ENCODE measurements around the gene CLDN6. TPM values are rescaled to one million over a fixed set of nuclear protein-coding genes. Genes with fewer than 3 reads are reported as not detected.
A peak's percentile ranks its signal among the peaks of the same experiment; 100 is the strongest.

Gene CLDN6
- total RNA-seq, 1 experiment from 2014 or later = not detected

GRCh38 chr16:2987833-2988232 lies 30.1 kb downstream of the CLDN6 start:
- no peak for DNase-seq (ENCODE audit: low read depth)

- no peak for DNase-seq (ENCODE audit: low read depth)
Measured at GRCh38 chr16:2987286-2987685, 30.7 kb downstream of the CLDN6 start.

DNA sequence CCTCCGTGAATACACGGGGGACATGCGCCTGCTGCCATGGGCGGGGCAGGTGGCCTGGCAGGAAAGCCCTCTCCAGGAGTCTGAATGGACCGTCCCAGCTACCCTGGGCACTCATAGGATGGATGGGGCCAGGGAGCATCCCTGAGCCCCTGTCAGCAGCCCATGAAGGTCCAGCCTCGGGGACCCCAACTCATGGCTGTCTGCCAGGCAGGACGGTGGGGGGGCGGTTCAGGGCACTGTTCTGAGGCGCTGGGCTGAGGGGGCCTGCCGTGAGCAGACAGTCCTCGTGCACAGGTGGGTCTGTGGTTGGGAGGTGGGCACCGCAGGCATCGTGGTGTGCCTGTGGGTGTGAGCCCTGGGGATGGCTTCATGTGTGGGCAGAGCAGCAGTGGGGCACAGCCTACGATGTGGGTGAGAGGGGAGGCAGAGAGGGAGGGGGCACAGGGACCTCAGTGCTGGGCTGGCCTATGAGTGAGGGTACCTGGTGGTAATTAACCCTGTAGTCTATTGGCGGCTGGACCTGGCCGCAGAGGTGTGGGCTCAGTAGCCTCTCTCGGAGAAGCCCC lies 31.3 kb downstream of the CLDN6 start:
- DNase-seq (ENCODE audit: low read depth) = no peak

DNA sequence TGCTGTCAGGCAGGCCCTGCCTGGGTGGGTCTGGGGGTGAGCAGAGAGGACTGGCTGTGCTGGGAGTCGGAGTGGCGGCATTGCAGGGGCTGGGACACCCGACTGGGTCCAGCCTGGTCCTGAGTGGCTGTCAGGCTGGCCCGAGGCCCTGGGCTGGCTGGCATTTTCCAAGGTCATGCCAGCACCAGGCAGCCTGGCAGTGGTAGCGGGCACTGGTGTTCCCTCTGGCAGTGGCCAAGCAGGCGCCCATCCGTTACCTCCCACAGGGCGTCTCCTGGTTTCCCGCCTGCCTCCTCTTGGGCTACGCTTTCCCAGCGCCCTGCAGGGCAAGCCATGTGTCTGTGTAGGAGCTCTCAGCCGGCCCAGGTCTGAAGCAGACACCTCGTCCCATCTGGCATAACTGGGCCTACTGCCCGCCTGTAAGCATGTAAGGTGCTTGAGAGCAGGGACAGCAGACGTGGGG lies 32.1 kb downstream of the CLDN6 start:
- DNase-seq (ENCODE audit: low read depth) = no peak

DNA sequence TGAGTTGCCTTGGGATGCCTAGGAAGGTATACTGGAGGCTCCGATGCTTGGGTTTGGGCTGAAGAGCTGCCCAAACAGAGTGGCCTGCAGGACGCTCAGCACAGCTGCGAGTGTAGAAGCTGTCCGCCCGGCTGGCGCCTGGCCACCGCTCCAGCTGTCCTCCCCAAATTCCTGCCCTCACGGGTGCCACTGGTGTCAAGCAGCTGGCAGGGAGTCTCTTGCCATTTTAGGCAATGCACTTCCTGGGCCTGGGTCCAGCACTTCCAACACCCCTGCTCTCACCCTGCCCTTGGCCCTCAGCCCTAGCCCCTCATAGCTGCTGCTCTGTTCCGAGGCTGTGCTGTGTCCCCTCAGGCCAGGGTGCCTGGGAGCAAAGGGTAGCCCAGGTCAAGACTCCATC lies 32.5 kb downstream of the CLDN6 start:
- DNase-seq (ENCODE audit: low read depth) = no peak

DNA sequence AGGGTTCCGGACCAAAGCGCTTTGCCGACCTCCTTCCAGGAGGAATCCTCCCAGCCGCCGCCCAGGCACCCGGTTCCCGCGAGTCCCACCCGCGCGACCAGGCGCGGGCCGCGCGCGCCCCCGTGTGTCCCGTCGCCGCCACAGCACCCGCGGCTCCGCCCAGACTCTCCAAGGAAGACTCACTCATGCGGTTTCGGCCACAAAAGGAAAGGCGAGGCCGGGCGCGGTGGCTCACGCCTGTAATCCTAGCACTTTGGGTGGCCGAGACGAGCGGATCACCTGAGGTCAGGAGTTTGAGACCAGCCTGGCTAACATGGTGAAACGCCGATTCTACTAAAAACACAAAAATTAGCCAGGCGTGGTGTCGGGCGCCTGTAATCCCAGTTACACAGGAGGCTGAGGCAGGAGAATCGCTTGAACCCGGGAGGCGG lies 34.3 kb downstream of the CLDN6 start:
- peak; percentile 76 for DNase-seq (ENCODE audit: low read depth)

DNA sequence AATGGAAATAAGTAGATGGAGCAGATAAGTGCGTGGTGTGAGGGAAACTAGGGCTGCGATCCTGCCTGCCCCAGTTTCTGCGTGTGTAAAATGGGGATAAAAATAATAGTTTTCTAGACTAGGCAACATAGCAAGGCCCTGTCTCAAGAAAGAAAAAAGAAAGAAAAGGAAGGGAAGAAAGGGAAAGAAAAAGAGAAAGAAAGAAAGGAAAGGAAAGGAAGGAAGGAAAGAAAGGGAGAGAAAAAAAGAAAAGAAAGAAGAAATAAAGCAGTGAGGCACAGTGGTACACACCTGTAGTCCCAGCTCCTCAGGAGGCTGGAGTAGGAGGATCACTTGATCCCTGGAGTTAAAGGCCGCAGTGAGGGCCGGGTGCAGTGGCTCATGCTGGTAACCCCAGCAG lies 35.6 kb downstream of the CLDN6 start:
- DNase-seq (ENCODE audit: low read depth) = no peak

DNA sequence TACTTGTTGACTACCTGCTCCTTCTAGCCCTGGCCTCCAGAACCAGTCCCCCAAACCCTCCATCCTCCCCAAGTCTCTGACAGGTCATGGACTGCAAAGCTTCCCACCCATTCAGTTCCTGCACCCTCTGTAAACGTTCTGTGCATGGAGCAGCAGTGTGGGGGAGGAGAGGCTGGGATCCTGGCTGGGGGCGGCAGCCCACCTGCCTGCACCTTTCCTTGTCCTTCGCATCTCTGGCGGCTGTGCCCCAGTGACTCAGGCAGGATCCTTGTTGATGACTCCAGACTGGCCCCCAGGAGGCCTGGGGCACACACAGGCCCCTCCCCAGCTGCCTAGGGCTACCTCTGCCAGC lies 36.1 kb downstream of the CLDN6 start:
- no peak for DNase-seq (ENCODE audit: low read depth)

- no peak for DNase-seq (ENCODE audit: low read depth)
Measured at GRCh38 chr16:2981177-2981898, 36.6 kb downstream of the CLDN6 start.

GRCh38 chr16:2980227-2981176 lies 37.5 kb downstream of the CLDN6 start, which contains the start of gene PKMYT1:
TSS of gene PKMYT1 (minus strand) at chr16:2980446. CDS start at chr16:2979657, 789 bp downstream.
- peak; percentile 81 for DNase-seq (ENCODE audit: low read depth)

GRCh38 chr16:2979669-2980226 lies 38.2 kb downstream of the CLDN6 start:
- DNase-seq (ENCODE audit: low read depth) = no peak

DNA sequence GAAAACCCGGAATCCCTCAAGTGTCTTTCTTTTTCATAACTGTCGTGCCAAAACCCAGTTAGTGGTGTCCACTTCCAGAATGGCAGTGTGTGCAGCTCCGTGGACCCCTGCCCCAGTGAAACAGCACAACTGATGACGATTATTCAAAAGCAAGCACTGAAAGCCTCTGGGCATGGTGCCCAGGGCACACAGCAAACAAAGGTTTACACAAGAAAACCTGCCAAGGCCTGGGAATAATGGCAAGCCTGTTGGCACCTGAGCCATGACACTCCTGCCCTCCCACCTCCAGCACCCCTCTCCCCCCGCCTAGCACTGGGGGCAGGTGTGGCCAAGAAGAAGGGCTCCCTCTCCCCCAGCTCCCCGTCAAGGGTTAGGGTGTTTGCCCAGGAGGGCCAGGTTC lies 40.5 kb downstream of the CLDN6 start:
- no peak for DNase-seq (ENCODE audit: low read depth)

DNA sequence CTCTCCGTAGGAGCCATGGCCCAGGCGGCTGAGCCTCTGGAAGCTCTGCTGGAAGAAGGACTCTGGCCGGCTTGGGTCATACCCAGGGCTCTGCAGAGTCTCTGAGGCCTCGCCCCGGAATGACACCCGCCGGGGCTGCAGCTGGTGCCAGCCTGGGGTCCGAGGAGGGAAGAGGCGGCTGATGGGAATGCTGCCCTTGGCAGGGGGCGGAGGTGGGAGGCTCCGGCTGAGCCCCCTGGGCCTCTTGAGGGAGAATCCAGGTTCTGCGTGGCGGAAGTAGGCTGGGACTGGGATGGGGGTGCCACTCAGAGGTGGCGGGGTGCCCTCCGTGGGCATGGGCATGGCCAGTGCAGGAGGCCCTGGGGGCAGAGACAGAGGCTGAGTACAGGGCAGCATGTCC lies 41.3 kb downstream of the CLDN6 start:
- no peak for DNase-seq (ENCODE audit: low read depth)

DNA sequence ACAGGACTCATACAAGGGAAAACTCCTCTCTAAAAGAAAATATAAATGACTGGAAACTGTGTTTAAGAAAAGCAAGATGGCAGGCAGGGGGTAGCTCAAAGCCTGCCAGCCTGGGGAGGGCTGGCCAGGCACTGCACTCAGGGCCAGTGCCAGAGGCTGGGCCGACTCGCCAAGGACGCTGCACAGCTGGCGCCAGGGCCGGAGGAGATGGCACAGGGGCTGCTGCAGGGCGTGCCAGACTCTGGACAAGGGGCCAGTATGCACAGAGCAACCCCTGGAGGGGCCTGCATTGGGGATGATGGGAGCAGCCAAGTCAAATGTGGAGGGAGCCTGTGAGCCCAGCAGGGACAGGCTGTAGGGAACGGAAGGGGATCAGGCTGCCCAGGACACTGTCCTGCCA lies 41.8 kb downstream of the CLDN6 start:
- DNase-seq (ENCODE audit: low read depth) = no peak

DNA sequence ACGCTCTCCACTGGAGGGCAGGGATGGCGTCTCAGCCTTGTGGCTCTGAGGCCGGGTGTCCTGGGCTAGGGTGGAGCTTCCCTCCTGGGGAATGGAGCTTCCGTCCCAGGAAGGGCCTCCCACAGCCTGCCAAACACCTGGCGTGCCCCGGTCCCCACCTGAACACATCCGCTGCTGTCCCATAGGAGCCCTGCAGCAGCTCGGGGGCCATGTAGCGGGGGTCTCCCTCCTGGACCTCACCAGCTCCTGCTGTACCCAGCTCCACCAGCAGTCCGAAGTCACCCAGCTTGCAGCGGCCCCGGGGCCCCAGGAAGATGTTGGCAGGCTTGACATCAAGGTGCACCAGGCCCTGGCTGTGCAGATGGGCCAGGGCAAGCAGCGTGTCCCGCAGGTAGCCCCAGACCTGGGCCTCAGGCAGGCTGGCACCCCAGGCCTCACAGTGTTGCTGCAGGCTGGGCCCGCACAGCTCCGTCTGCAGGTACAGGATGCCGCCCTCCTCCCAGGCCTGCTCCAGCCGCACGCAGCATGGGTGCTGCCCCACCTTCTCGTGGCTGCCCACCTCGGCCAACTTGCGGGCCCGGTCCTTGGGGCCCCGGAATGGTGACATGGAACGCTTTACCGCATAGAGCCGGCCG lies 42.7 kb downstream of the CLDN6 start:
- DNase-seq (ENCODE audit: low read depth) = no peak

DNA sequence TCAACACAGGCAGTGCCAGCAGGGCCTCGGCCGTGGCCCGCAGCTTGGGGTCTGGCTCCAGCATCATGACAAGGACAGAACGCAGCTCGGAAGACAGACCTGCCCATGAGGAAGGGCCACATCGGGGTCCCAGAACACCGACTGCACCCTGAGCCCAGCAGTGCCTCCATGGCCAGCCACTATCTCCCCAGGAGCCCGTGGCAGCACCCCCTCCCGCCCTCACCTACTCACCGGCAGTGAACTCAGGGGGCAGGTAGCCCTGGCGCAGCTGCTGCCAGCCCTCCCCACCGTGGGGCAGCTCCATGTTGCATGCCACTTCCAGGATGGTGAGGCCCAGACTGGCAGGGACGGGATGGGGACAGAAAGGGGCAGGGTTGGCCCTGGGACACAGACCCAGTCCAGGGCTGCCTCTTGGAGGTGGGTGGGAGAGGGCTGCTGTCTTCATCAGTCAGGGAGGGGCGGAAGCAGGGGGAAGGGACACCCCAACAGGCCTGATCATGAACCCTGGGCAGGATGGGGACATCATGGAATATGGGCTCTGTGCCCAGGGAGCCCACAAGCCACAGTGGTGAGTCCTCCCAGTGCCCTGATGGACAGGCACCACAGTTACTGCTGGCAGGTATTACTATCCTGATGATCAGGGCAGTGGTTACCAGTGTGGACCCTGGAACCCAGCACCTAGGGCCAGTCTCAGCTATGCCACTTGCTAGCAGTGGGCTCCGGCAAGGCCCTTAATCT lies 43.5 kb downstream of the CLDN6 start:
- DNase-seq (ENCODE audit: low read depth) = no peak

DNA sequence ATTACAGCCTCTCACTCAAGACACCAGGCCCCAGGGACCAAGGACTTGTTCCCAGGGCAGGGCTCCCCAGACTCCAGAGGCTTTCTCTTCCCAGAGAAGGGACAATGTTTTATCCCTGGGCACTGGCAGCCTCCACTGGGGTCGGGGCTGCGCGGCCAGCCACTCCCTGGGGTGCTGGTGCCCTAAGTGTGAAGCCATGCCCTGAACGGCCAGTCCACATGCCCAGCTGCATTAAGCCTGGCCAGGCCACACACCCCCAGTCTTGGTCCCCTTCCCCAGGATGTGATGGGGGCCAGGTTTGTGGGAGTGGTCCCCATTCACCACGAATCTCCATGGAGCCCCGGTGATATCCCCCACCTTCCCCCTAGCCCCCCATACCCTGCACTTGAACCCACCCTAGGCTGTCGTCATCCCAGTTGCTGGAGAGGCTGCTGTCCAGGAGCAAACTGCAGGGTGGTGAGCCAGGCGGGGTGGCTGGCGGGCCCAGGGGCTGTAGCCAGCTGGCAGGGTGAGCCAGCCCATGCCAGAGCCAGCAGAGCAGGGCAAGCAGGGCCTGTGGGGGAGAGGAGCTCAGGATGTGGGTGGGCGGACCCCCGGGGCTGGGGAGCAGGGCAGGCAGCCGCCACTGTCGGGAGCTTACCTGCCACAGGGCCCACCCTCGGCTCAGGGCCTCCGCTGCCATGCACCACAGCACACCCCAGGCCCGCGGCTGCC lies 44.2 kb downstream of the CLDN6 start:
- no peak for DNase-seq (ENCODE audit: low read depth)

DNA sequence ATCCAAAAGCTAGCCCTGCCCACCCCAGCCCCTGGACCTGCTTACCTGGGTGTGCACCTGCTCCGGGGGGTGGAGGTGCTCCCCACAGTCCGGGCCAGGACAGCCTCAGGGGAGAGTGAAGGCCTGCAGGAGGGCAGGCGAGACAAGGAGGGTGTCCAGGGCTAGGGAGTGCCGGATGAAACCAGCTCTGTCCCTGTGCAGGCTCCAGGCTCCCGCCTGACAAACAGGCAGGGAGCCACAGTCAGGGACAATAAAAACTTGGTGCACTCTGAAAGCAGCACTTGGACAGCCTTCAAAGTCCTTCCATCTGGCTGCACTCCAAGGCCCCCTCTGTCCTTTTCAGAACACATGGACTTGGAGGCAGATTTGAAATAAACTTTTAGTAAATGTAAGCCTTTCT lies 44.9 kb downstream of the CLDN6 start:
- DNase-seq (ENCODE audit: low read depth) = no peak

DNA sequence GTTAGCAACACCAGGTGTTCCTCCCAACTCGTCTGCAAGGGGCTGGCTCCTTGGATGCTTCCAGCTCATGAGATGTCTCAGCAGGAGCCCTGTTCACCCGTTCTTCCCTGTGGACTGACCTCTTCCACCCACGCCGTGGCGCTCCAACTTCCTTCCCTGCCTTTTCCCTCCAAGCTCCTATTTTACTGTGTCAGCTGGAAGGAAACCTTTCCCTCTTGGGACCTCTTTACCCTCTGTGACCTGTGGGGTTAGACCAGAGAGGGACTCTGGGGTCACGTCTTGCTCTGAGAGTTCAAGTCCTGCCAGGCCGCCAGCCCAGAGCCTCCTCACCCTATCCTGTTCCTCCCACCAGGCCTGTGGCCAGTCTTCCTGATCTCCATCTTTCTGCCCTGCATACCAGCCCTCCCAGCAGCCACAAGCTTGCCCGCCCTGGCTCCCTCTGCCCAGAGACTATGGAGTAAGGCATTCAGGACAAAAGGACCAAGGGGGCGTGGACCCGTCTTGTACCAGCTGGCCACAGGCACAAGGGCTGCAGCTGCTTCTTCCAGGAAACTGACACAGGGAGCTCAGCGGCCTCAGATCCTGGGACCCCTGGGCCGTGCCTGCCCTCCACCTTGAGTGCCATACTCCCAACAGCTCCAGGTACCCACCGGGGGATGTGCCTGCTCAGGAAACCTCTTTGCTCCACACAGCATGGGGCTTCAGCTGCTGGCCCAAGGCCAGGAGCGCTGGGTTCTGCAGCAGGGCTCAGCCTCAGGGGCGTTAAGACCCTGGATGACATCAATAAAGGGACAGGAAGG lies 45.8 kb downstream of the CLDN6 start:
- DNase-seq (ENCODE audit: low read depth) = no peak

Data from RPMI7951 (cell line).